GM18508 (cell line): ENCODE results near the gene HNRNPA1L2.
"Not testable (repeated sequence)": the region's sequence is repeated elsewhere in the genome, so short reads cannot be mapped to it uniquely, and the experiment has no call there.

Source experiments
- ATAC-seq: cut with Tn5 transposase; IDR thresholded peaks from one replicate; pipeline ENCODE4 v1.9.1; 2021; ENCODE audit warnings: moderate number of reproducible peaks; ENCODE audit not compliant: insufficient read depth, unreplicated experiment

Gene HNRNPA1L2

DNA sequence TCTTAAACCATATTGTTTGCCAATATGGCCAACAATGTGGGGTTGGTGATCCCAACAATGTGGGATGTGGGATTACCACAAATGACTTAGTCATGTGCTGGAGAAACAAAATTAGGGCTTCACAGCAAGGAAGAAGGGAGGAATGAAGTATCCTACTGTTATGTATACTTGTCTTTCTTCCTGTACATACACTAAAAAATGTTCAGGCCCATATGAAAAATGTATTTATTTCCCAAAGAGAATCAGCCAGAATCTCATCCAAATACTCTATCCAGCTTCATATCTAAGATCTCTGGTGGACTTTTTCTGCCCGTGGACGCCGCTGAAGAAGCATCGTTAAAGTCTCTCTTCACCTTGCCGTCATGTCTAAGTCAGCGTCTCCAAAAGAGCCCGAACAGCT lies at the start of gene HNRNPA1L2:
Gene HNRNPA1L2 (plus strand): TSS at position 301 of the 400 bp plus-strand sequence. CDS start 62 bp downstream, at position 363.
- ATAC-seq = no peak

DNA sequence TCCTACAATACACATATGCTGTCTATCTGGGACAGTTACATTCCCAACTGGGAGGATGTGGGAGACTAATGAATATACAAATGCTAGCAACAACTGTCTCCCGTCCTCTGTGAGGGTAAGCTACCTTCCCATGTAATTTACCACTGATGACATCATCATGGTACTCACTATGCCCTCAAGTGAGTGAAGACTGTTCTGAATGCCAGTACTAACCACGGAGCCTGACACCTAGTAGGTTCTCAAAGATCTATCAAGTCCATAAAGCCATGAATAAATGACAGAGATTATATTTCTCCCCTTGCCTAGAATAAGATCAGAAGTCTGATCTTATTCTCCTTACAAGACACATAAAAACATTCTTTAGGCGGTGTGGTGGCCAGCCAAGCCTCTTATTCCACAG lies 49.1 kb upstream of the HNRNPA1L2 start:
- ATAC-seq = not testable (repeated sequence)

- not testable (repeated sequence) for ATAC-seq
Measured at GRCh38 chr13:52593812-52594211, 48.4 kb upstream of the HNRNPA1L2 start.

DNA sequence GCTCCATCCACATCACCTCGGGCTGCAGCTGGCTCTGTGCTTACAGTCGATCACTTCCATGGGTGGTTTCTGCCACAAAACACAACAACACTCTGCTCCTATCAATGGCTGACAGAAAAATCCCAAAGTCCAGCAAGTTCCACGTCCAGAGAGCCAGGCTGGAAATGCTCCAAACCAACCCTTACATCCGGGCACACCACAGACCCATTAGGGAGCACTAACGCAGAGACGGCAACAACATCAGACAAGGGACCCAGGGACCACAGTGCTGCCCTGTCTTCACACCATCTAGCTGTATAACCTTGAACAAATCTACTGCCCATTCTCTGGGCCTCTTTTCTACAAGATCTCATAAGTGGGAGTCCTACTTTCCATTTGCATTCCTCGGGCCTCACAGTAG lies 47.9 kb upstream of the HNRNPA1L2 start:
- ATAC-seq = not testable (repeated sequence)

GRCh38 chr13:52597676-52598075 lies 44.6 kb upstream of the HNRNPA1L2 start:
- no peak for ATAC-seq

- ATAC-seq = no peak
Measured at GRCh38 chr13:52599037-52599847, 43.0 kb upstream of the HNRNPA1L2 start.

DNA sequence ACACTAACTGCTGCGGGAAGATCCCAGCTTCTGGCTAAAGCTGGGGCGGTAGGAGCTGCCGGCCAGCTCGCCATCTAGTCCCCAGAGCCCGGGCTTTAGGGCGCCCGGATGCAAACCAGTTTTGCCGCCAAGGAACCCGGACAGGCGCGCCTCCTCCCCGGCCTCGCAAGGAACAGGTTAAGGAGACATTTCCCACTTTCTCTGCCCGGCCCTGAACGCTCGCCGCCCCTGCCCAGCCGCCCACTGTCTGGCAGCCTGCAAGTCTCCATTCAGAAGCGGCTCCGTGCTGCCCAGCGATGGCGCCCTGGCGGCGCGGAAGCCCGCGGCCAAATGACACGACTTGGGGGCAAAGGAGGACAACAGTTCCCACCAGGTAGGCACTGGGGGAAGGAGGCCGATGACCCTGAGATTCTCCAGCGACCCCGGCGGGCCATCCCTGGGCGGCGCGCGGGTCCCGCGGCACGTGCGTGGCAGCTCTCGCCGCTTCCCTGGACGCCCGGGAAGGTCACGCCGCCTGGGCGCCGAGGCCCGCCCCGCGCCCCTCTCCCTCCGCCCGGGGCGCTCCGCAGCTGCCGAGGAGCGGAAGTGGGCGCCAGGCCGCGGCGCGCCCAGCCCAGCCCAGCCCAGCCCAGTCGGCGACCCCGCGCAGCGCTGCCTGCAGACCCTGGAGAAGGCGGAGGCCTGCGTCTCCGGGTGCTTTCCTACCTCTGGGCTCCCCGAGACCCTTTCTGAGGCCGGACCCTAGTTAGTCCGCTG lies 42.2 kb upstream of the HNRNPA1L2 start:
- no peak for ATAC-seq

- ATAC-seq = no peak
Measured at GRCh38 chr13:52600666-52601065, 41.6 kb upstream of the HNRNPA1L2 start.

GRCh38 chr13:52603316-52603715 lies 38.9 kb upstream of the HNRNPA1L2 start:
- not testable (repeated sequence) for ATAC-seq

DNA sequence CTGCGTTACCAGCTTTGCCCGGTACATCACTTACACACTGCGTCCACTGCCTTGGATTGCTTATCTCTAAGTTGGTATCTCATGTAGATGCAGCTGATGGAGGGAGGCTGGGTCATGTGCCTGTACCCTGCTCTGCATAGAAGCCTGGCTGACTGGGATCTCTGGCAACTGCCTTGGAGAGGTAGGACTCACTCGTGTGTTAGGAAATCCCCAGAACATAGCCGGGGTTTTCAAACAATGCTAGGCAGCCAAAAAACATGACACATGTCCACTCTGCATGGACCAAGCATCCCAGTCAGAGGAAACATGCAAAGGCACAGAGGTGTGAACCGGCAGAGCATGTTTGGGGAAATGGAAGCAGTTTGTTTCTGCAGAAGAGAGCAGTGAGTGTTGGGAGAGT lies 36.1 kb upstream of the HNRNPA1L2 start:
- not testable (repeated sequence) for ATAC-seq

DNA sequence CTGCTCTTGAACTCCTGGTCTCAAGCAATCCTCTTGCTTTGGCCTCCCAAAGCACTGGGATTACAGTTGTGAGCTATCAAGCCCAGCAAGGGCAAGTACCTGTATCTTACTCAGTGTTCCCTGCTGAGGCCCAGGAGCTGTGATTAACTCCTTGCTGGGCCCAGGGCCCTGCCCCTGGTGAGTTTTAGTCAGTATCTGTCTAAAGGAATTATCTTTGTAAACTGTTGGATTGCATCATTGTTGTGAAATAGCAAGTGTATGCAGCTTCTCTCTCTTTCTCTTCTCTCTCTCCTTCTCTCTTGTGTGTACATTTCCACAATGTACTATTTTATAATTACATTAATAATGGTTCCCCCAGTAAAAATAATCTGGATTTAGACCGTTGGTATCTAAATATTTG lies 35.4 kb upstream of the HNRNPA1L2 start:
- ATAC-seq = not testable (repeated sequence)

DNA sequence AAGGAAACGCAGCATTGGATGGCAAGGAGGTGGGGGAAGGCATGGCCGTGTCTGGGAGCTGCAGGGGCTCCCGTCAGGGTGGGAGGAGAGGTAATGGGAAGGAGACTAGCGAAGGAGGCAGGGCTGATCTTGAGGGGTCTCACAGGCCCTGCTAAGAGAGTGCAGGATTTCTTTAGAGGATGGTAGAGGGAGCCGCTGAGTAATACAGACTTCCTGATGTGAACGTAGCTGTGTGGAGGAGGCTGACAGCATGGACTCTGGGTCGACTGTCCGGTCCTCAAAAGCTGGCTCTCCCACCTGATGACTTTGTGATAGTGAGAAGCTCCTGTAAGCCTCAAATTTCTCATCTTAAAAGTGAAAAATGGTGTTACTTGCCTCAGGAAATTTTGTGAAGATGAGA lies 34.0 kb upstream of the HNRNPA1L2 start:
- ATAC-seq = not testable (repeated sequence)

GRCh38 chr13:52609013-52609606 lies 33.1 kb upstream of the HNRNPA1L2 start:
- ATAC-seq = peak; percentile 58

- ATAC-seq = not testable (repeated sequence)
Measured at GRCh38 chr13:52610158-52610557, 32.1 kb upstream of the HNRNPA1L2 start.

DNA sequence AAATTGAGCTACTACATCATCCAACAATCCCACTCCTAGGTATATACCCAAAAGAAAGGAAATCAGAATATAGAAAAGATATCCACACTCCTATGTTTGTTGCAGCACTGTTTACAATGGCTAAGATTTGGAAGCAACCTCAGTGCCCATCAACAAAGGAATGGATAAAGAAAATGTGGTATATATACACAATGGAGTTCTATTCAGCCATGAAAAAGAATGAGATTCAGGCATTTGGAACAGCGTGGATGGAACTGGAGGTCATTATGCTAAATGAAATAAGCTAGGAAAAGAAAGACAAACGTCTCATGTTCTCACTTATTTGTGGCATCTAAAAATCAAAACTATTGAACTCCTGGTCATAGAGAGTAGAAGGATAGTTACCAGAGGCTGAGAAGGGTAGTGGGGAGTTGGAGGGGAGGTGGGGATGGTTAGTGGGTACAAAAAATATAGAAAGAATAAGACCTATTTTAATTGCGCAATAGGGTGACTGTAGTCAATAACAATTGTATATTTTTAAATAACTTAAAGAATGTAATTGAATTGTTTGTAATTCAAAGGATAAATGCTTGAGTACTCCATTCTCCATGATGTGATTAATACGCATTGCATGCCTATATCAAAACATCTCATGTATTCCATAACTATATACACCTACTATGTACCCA lies 27.0 kb upstream of the HNRNPA1L2 start:
- no peak for ATAC-seq

DNA sequence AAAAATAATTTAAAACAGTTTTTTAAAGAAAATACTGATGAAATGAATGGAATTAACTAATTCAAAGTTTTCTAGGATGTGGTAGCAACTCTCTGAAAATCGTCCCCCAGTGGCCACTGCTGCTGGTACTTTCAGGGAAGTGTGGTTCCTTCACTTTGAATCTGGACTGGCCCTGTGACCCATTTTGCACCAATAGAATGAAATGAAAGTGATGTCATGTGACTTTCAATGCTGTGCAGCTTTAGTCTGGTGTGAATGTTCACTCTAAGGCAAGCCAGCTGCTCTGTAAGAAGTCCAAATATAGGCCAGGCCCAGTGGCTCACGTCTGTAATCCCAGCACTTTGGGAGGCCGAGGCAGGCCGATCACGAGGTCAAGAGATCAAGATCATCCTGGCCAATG lies 26.4 kb upstream of the HNRNPA1L2 start:
- ATAC-seq = no peak

DNA sequence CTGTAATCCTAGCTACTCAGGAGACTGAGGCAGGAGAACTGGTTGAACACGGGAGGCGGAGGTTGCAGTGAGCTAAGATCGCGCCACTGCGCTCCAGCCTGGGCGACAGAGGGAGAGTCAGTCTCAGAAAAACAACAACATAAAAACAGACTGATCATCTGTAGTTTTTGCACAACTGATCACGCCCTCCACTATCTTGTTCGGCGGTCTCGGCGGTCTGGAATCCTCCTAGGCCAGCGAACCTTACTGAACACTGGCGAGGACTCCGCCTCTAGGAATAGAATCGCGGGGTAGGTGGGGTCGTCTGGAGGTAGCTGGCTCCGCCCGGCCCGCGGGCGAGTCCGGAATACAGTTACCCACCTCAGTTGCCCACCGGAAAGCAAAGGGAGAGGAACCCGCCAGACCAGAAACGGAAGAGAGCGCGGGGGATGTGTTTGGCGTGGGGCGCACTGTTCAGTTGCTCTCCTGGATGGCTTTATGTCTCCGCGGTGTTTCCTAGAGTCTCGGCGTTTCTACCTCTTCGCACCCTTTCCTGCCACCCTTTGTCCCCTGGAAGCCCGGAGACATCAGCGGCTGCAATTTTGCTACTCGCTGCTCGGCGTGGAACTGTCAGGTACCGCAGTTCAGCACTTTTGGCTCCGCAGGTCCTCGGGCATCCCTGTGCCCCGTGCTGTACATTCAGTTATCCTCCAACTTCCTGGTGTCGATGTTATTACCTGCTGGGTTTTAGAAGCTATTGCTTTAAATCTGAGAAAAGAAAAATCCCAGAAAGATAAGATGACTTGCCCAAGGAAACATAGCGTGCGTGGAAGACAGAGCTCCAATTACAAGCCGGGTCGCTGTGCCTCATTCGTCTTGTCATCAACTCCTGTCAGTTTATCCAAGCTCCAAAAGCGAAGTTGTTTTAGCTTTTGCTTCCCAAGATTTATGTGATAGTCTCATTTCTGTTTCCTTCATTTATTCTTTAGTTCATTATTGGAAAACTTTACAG lies 24.9 kb upstream of the HNRNPA1L2 start:
- peak; percentile 90 for ATAC-seq

DNA sequence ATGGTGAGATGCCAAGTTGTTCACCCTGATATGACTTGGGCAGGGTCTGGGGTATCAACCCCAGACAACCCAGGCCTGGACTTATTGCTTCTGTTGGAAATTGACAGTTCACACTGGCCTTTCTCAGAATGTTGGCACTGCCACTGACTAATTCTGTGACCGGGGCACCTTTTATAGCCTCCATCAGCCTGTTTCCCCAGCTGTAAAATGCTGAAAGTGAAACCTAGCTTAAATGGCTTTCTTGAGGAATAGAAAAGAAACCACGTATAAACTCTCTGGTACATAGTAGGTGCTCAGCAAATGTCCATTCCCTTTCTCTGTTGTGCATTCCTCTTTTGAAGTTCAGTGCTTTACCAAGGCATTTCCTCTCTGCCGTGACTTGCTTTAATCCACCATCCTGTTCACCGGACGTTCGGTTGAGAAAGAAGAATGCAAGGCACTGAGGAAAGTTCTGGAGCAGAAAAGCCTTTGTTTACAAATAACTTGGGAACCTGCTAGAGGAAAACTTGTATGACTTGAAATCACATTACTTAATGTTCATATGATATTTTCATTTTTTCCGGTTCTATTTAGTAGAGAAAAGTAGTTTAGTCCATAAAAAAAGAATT lies 11.0 kb upstream of the HNRNPA1L2 start:
- not testable (repeated sequence) for ATAC-seq
